Measurements from ENCODE around the gene OSGIN1. TPM values are rescaled to one million over a fixed set of nuclear protein-coding genes. Genes with fewer than 3 reads are reported as not detected.

The OSGIN1 gene
- 12.5 TPM for total RNA-seq
- long read RNA-seq, partial matches to known transcripts, result 1 of 7 reads
- long read RNA-seq, other reads (novel, unspliced or antisense), result 2 of 7 reads

DNA sequence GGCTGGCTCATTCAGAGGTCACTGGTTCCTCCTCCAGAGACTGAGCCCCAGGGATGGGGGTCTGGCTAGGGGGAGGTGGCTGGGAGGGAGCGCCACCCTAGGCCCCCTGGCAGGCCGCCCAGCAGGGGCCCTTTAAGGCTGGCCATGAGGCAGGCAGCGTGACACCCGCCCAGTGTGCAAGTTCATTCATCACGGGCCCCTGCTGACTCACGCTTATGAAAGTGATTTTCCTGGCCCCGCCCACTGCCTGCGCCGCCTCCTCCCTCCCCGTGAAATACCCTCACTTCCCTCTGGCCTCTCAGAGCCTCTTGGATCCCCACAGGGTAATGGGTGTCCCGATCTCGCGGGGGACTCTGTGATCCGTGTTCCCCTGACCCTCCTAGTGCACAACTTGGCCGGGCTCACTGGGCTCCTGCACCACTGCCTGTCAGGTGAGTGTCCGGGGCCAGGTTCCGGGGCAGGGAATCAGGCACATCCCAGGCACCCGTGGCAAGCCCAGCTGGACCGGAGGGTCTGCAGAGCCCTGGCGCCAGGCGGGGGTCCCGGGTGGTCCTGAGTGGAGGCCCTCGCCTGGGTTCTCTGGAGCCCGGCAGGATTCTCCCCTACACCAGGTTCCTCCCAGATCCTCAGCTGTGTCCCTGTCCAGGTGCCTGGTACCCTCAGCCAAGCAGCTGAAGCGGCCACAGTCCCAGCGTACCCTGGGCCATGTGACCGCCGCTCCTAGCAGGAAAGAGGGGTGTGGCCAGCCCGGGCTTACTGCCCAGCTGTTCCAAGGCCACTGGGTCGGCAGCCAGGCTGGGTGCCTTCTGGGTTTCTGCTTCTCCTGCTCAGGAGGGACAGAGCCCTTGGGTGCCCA, at the start of gene OSGIN1:
OSGIN1 (plus strand) TSS at position 301 of the 856 bp plus-strand sequence. CDS start 4,432 bp downstream, outside the sequence.
- no peak for TF ChIP-seq CTCF (IDR thresholded peaks at IDR 0.05; ENCODE audit: borderline replicate concordance)
- peaks cover 39% of the 10 kb centered on the region for H3K4me1 ChIP-seq
- no peaks in the 10 kb centered on the region for H3K27me3 ChIP-seq (ENCODE audit: low read depth)
- peak; percentile 94 for DNase-seq
- H3K27ac ChIP-seq (replicated peaks), result peak within 1 kb of the TSS; percentile 99
- no peaks in the 10 kb centered on the region for H3K9me3 ChIP-seq (replicated peaks)
- intact Hi-C loops (cut with micrococcal nuclease), result loop anchor here (10.0 kb wide), 1 partner anchor 232 kb away; the partner anchor contains the start of gene TAF1C
- H3K36me3 ChIP-seq, result no peaks in the 10 kb centered on the region
- H3K4me3 ChIP-seq, result peak within 1 kb of the TSS; percentile 83

DNA sequence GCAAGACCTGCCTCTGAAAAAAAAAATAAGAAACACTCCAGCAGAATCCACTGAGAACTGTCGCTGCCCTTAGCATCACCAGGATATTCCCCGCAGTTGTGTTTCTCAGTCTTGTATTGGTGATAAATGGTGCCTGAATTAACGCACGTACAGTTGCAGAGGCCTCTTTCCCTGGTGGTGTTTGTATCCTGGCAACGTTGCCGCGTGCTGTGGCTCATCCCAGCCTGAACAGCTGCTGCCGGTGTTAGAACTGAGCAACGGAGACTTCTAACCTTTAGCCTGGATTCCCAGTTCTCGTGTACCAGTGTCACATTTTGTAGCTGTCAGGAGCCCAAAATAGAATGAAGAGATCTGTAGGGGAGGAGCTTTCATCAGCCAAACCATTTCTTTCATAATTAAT, 49.3 kb upstream of the OSGIN1 start:
- Histone ChIP-seq H3K4me3 (peak overlapping the region; percentile 45), H3K4me1 (peaks cover 95% of the 10 kb centered on the region), H3K36me3 (peaks cover 17% of the 10 kb centered on the region), H3K27ac (replicated peaks) (peak overlapping the region; percentile 99), H3K27me3 (ENCODE audit: low read depth) (no peaks in the 10 kb centered on the region), H3K9me3 (replicated peaks) (no peaks in the 10 kb centered on the region)
- peak; percentile 72 for DNase-seq
- no peak for TF ChIP-seq CTCF (IDR thresholded peaks at IDR 0.05; ENCODE audit: borderline replicate concordance)
- intact Hi-C loops (cut with micrococcal nuclease), result no loop called here

GRCh38 chr16:83906683-83907082, 46.4 kb upstream of the OSGIN1 start:
- peak overlapping the region; percentile 99 for H3K27ac ChIP-seq (replicated peaks)
- no peak overlapping the region for H3K4me3 ChIP-seq
- H3K4me1 ChIP-seq, result peaks cover 76% of the 10 kb centered on the region
- TF ChIP-seq CTCF (IDR thresholded peaks at IDR 0.05; ENCODE audit: borderline replicate concordance), result no peak
- intact Hi-C loops (cut with micrococcal nuclease), result no loop called here
- no peak for DNase-seq
- no peaks in the 10 kb centered on the region for H3K27me3 ChIP-seq (ENCODE audit: low read depth)
- peaks cover 47% of the 10 kb centered on the region for H3K36me3 ChIP-seq
- H3K9me3 ChIP-seq (replicated peaks), result no peaks in the 10 kb centered on the region

DNA sequence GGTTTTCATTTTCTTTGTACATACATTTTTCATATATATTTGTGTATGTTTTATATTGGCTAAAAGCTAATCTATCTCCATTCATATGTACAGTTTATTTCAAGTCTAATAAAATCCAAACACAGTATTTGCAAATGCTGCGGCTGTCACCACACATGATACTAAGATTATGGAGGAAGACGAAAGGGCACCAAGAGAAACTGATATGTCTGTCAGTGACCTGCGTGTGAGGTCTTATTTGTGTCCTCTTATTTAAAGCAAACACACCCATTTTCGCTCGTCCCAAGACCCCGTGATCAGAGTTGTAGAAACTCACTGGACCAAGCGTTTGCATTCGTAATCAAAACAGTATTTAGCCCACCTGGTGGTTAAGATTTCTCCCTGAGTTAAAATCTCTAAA, 45.9 kb upstream of the OSGIN1 start:
- H3K4me3 ChIP-seq, result no peak overlapping the region
- peaks cover 76% of the 10 kb centered on the region for H3K4me1 ChIP-seq
- peaks cover 51% of the 10 kb centered on the region for H3K36me3 ChIP-seq
- no peak for TF ChIP-seq CTCF (IDR thresholded peaks at IDR 0.05; ENCODE audit: borderline replicate concordance)
- no peak for DNase-seq
- intact Hi-C loops (cut with micrococcal nuclease), result no loop called here
- peak overlapping the region; percentile 99 for H3K27ac ChIP-seq (replicated peaks)
- no peaks in the 10 kb centered on the region for H3K27me3 ChIP-seq (ENCODE audit: low read depth)
- no peaks in the 10 kb centered on the region for H3K9me3 ChIP-seq (replicated peaks)

DNA sequence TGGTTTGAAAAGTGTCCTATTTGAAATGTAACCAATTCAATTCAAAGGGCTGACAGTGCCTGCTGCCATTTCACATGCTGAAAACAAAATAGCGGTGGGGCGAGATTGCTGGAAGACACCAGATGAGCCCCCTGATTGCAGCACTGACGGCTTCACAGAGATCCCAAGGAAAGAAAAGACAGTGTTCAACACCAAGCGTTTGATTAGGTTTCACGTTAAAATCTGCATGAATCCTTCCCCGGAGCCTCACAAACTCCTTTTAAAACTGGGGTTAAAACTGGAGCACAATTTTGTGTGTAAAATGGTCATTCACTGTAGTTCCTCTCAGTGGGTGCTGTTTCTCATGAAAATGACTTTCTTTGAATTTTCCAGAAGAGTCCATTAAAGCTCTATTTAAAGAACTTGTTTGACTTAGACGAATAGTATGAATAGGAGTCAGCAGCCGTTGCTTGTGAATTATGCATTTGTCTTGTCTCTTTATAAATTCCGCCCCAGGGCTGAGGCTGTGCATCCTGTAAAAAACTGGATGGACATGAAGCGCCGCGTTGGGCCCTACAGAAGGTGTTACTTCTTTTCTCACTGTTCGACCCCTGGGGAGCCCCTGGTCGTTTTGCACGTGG, 45.3 kb upstream of the OSGIN1 start:
- no peaks in the 10 kb centered on the region for H3K27me3 ChIP-seq (ENCODE audit: low read depth)
- peaks cover 57% of the 10 kb centered on the region for H3K36me3 ChIP-seq
- no peak for TF ChIP-seq CTCF (IDR thresholded peaks at IDR 0.05; ENCODE audit: borderline replicate concordance)
- peak overlapping the region; percentile 99 for H3K27ac ChIP-seq (replicated peaks)
- no peaks in the 10 kb centered on the region for H3K9me3 ChIP-seq (replicated peaks)
- H3K4me3 ChIP-seq, result no peak overlapping the region
- H3K4me1 ChIP-seq, result peaks cover 76% of the 10 kb centered on the region
- DNase-seq, result no peak
- intact Hi-C loops (cut with micrococcal nuclease), result no loop called here

Measured in left ventricle myocardium inferior (tissue), 1 donor.